Measurements from ENCODE around the gene B4GAT1. TPM values are rescaled to one million over a fixed set of nuclear protein-coding genes. Genes with fewer than 3 reads are reported as not detected.

Gene B4GAT1
- total and polyA plus RNA-seq, 9 of the 15 experiments (the other 6 are each of a cell fraction or from before 2014, with no cell fraction given) = 0.86 to 9.5 (median 3.8) TPM

DNA sequence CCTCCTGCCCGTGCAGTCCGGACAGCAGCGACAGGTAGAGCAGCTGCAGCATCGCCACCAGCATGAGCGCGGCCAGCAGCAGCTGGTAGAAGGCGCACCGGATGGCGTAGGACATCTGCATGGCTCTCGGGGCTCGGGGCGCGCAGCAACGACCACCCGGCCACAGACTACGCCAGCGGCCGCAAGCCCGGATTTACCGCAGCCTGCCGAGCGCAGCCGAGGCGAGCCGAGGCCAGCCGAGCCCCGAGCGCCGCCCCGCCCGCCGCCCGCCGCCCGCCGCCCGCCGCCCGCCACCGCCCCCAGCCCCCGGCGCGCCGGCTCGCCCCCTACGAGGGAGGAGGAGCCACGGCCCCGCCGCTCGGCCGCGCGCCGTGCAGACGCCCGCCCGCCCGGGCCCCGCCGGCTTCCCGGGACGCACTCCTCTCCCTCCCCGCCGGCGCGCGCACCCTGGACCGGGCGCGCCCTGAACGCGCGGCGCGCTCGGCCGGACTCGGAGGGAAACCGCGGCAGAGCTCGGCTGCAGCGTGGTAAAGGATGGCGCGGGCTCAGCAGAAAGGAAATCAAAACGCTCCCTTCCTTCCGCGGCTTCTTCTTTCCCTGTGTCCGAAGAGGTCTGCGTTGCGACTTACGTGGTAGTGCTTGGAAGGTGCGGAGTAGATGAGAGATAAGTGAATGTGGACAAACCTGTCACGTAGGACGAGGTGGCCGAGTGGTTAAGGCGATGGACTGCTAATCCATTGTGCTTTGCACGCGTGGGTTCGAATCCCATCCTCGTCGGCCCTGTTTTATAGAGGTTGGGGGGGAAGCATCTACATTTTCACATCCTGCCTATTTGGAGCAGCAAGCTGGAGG lies at the start of gene B4GAT1 (continued):
- TF ChIP-seq, protein P1, sequence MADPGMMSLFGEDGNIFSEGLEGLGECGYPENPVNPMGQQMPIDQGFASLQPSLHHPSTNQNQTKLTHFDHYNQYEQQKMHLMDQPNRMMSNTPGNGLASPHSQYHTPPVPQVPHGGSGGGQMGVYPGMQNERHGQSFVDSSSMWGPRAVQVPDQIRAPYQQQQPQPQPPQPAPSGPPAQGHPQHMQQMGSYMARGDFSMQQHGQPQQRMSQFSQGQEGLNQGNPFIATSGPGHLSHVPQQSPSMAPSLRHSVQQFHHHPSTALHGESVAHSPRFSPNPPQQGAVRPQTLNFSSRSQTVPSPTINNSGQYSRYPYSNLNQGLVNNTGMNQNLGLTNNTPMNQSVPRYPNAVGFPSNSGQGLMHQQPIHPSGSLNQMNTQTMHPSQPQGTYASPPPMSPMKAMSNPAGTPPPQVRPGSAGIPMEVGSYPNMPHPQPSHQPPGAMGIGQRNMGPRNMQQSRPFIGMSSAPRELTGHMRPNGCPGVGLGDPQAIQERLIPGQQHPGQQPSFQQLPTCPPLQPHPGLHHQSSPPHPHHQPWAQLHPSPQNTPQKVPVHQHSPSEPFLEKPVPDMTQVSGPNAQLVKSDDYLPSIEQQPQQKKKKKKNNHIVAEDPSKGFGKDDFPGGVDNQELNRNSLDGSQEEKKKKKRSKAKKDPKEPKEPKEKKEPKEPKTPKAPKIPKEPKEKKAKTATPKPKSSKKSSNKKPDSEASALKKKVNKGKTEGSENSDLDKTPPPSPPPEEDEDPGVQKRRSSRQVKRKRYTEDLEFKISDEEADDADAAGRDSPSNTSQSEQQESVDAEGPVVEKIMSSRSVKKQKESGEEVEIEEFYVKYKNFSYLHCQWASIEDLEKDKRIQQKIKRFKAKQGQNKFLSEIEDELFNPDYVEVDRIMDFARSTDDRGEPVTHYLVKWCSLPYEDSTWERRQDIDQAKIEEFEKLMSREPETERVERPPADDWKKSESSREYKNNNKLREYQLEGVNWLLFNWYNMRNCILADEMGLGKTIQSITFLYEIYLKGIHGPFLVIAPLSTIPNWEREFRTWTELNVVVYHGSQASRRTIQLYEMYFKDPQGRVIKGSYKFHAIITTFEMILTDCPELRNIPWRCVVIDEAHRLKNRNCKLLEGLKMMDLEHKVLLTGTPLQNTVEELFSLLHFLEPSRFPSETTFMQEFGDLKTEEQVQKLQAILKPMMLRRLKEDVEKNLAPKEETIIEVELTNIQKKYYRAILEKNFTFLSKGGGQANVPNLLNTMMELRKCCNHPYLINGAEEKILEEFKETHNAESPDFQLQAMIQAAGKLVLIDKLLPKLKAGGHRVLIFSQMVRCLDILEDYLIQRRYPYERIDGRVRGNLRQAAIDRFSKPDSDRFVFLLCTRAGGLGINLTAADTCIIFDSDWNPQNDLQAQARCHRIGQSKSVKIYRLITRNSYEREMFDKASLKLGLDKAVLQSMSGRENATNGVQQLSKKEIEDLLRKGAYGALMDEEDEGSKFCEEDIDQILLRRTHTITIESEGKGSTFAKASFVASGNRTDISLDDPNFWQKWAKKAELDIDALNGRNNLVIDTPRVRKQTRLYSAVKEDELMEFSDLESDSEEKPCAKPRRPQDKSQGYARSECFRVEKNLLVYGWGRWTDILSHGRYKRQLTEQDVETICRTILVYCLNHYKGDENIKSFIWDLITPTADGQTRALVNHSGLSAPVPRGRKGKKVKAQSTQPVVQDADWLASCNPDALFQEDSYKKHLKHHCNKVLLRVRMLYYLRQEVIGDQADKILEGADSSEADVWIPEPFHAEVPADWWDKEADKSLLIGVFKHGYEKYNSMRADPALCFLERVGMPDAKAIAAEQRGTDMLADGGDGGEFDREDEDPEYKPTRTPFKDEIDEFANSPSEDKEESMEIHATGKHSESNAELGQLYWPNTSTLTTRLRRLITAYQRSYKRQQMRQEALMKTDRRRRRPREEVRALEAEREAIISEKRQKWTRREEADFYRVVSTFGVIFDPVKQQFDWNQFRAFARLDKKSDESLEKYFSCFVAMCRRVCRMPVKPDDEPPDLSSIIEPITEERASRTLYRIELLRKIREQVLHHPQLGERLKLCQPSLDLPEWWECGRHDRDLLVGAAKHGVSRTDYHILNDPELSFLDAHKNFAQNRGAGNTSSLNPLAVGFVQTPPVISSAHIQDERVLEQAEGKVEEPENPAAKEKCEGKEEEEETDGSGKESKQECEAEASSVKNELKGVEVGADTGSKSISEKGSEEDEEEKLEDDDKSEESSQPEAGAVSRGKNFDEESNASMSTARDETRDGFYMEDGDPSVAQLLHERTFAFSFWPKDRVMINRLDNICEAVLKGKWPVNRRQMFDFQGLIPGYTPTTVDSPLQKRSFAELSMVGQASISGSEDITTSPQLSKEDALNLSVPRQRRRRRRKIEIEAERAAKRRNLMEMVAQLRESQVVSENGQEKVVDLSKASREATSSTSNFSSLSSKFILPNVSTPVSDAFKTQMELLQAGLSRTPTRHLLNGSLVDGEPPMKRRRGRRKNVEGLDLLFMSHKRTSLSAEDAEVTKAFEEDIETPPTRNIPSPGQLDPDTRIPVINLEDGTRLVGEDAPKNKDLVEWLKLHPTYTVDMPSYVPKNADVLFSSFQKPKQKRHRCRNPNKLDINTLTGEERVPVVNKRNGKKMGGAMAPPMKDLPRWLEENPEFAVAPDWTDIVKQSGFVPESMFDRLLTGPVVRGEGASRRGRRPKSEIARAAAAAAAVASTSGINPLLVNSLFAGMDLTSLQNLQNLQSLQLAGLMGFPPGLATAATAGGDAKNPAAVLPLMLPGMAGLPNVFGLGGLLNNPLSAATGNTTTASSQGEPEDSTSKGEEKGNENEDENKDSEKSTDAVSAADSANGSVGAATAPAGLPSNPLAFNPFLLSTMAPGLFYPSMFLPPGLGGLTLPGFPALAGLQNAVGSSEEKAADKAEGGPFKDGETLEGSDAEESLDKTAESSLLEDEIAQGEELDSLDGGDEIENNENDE (IDR thresholded peaks at IDR 0.05; ENCODE audit: low read depth, low read length) = no peak
- TF ChIP-seq, protein P2, sequence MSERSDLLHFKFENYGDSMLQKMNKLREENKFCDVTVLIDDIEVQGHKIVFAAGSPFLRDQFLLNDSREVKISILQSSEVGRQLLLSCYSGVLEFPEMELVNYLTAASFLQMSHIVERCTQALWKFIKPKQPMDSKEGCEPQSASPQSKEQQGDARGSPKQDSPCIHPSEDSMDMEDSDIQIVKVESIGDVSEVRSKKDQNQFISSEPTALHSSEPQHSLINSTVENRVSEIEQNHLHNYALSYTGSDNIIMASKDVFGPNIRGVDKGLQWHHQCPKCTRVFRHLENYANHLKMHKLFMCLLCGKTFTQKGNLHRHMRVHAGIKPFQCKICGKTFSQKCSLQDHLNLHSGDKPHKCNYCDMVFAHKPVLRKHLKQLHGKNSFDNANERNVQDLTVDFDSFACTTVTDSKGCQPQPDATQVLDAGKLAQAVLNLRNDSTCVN (CRISPR knock-in tag; IDR thresholded peaks at IDR 0.05) = no peak
- TF ChIP-seq TAF9B (IDR thresholded peaks at IDR 0.05; ENCODE audit: partially characterized antibody) (no peak), EGR1 (conservative IDR thresholded peaks at IDR 0.05) (peak; percentile 38), SIN3A (IDR thresholded peaks at IDR 0.05; ENCODE audit: borderline replicate concordance in 2 of 2, control insufficient read depth in 1 of 2, low read depth in 2 of 2, low read length in 2 of 2) (0 out of 4 replicates have a peak, but pooled peaks of 1 of the 2 experiments have one; percentile 20), ZNF780A (CRISPR knock-in tag; IDR thresholded peaks at IDR 0.05) (no peak), RBM34 (IDR thresholded peaks at IDR 0.05; ENCODE audit: borderline replicate concordance, insufficient read depth, low read length) (no peak)
- TF ChIP-seq, protein P3, sequence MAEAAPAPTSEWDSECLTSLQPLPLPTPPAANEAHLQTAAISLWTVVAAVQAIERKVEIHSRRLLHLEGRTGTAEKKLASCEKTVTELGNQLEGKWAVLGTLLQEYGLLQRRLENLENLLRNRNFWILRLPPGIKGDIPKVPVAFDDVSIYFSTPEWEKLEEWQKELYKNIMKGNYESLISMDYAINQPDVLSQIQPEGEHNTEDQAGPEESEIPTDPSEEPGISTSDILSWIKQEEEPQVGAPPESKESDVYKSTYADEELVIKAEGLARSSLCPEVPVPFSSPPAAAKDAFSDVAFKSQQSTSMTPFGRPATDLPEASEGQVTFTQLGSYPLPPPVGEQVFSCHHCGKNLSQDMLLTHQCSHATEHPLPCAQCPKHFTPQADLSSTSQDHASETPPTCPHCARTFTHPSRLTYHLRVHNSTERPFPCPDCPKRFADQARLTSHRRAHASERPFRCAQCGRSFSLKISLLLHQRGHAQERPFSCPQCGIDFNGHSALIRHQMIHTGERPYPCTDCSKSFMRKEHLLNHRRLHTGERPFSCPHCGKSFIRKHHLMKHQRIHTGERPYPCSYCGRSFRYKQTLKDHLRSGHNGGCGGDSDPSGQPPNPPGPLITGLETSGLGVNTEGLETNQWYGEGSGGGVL (CRISPR knock-in tag; IDR thresholded peaks at IDR 0.05) = no peak
